GM19468 (cell line): ENCODE data around the gene PILRA.
"Not testable (repeated sequence)": the region's sequence is repeated elsewhere in the genome, so short reads cannot be mapped to it uniquely, and the experiment has no call there.

Experiments used
- ATAC-seq: cut with Tn5 transposase; IDR thresholded peaks from one replicate; pipeline ENCODE4 v1.9.1; 2021; ENCODE audit warnings: mild to moderate bottlenecking, moderate library complexity, moderate number of reproducible peaks; ENCODE audit not compliant: unreplicated experiment; ENCODE audit errors: extremely low read depth

The PILRA gene

GRCh38 chr7:100373261-100373831 lies at the start of gene PILRA:
Gene PILRA, plus strand, starts transcription at chr7:100373487. Its CDS starts 170 bp downstream, at chr7:100373657.
- ATAC-seq: no peak

DNA sequence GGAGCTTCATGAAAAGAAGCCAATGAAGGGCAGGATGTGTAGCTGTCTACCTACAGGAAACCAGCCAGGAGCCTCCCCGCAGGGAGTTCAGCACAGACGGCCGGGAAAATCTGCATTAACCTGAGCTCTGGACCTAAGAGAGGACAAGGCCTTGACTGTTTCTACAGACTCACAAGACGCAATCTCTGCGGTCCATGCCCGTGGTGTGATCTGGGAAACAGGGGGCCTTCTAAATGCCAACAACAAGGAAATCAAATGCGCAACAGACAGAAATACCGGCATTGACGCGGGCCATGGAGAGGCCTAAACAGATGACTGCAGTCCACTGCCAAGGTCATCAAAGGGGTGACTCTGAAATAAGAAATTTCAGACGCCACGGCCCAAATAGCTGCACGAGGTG lies 49.1 kb upstream of the PILRA start:
- not testable (repeated sequence) for ATAC-seq

- ATAC-seq: not testable (repeated sequence)
These were observed 47.6 kb upstream of the PILRA start for GRCh38 chr7:100325671-100326070.

- ATAC-seq: not testable (repeated sequence)
These were observed 46.4 kb upstream of the PILRA start for GRCh38 chr7:100326914-100327313.

- peak; percentile 46 for ATAC-seq
These were observed 37.5 kb upstream of the PILRA start for GRCh38 chr7:100335566-100336466.

- ATAC-seq: not testable (repeated sequence)
These were observed 35.1 kb upstream of the PILRA start for GRCh38 chr7:100338083-100338696.

DNA sequence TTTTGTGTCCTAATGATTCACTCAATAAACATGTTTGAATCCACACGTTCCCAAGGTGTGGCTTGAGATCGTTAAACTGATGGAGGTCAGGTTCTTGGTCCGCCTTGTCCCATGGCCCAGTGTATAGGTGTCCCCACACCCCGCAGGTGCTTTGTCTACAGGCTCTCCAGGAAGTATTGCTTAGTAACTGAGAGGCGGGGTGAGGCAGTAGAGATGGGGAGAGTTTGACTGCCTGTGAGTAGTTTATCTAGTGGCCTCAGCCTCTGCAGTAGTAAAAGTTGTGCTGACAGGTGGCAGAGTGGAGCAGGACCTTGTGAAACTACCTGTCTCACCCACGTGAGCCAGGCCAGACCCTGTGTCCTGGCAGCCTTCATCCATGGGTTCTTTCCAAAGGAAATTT lies 32.0 kb upstream of the PILRA start:
- not testable (repeated sequence) for ATAC-seq

DNA sequence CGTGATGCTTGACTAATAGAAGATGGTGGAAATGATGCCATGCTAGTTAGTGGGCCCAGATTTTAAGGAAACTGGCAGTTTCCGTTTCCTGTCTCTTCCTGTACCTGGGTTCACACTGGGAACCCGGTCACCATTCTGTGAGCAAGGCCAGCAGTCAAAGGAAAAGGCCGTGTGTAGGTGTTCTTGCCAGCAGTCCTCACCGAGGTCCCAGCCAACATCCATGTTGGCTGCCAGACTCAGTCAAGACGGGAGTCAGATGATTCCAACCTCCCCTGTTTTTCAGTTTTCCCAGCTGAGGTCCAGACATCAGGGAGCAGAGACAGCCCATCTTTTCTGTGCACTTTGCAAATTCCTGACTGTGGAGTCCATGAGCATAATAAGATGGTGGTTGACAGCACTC lies 30.5 kb upstream of the PILRA start:
- no peak for ATAC-seq

GRCh38 chr7:100344124-100344559 lies 29.1 kb upstream of the PILRA start:
- not testable (repeated sequence) for ATAC-seq

- ATAC-seq: peak; percentile 26
These were observed 28.6 kb upstream of the PILRA start for GRCh38 chr7:100344560-100345287.

GRCh38 chr7:100345288-100345672 lies 28.0 kb upstream of the PILRA start:
- ATAC-seq: not testable (repeated sequence)

GRCh38 chr7:100346921-100347320 lies 26.4 kb upstream of the PILRA start:
- ATAC-seq: no peak

- ATAC-seq: no peak
These were observed 24.5 kb upstream of the PILRA start for GRCh38 chr7:100348805-100349204.

DNA sequence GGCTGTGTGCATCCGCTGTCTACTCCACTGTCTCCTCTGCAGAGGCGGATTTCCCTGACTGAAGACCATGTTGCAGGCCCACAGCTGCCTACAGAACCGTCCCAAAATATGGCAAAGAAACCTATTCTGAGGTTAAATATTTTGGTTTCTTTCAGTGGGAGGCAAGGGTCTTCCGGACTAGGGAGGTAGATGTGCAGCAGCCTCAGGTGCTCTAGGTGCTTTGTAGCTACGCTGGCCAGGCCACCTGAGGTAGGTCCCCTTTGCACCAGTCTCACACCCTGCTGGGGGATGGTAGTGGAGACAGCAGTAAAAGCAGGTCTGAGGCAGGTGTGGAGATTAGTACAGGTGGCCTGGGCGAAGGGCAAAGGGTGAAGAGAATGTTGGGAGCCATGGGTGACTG lies 23.5 kb upstream of the PILRA start:
- no peak for ATAC-seq

DNA sequence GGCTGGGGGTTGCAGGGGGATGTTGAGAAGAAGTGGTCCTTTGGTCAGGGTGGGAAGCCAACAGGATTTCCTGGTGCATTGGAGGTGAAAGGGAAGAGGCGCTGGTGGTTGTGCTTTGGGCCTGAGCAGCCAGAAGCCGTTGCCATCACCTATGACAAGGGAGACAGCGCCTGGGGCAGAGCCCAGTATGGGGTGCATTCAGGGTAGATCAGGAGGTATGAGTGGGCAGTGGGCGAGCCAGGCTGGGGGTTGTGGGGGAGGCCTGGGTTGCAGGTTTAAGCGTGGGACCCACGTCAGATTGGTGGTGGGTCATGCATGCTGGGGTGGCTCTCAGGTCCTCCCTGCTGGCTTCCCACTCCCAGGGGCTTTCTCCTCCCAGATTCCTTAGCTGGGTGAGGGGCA lies 21.6 kb upstream of the PILRA start:
- no peak for ATAC-seq

- not testable (repeated sequence) for ATAC-seq
These were observed 21.0 kb upstream of the PILRA start for GRCh38 chr7:100352230-100352781.

GRCh38 chr7:100352984-100353684 lies 20.2 kb upstream of the PILRA start:
- no peak for ATAC-seq

GRCh38 chr7:100353685-100354330 lies 19.5 kb upstream of the PILRA start:
- no peak for ATAC-seq
